Liver (tissue), 9 donors: ENCODE results near the gene ATAT1. TPM values are rescaled to one million over a fixed set of nuclear protein-coding genes. Genes with fewer than 3 reads are reported as not detected.

Source experiments
- DNase-seq: peaks from one replicate; pipeline ENCODE4 v3.0.0-alpha.2; 2017; ENCODE audit warnings: low spot score
- H3K27ac ChIP-seq, 2 donors: one replicate each; pipeline ENCODE4 v1.7.0; 2013; ENCODE audit warnings: inconsistent platforms in 2 of 2, low read length in 2 of 2, control low read depth in 1 of 2, low read depth in 1 of 2, mild to moderate bottlenecking in 1 of 2
- H3K27me3 ChIP-seq, 4 donors: one replicate each; pipeline versions ENCODE4 v1.6.1 to v1.7.0; 2013; ENCODE audit warnings: low read length in 3 of 4, inconsistent platforms in 1 of 4, mild to moderate bottlenecking in 1 of 4, moderate library complexity in 1 of 4; ENCODE audit not compliant: control insufficient read depth in 4 of 4, insufficient read depth in 4 of 4
- H3K36me3 ChIP-seq, 4 donors: one replicate each; pipeline versions ENCODE4 v1.6.1 to v1.7.0; 2013; ENCODE audit warnings: low read length in 3 of 4, mild to moderate bottlenecking in 3 of 4, low read depth in 1 of 4, moderate library complexity in 1 of 4; ENCODE audit not compliant: control insufficient read depth in 4 of 4, insufficient read depth in 3 of 4
- H3K4me1 ChIP-seq, 4 donors: one replicate each; pipeline versions ENCODE4 v1.6.1 to v1.7.0; 2013; ENCODE audit warnings: low read length in 3 of 4, mild to moderate bottlenecking in 3 of 4, moderate library complexity in 1 of 4; ENCODE audit not compliant: control insufficient read depth in 4 of 4, insufficient read depth in 4 of 4
- H3K4me3 ChIP-seq, 3 donors: one replicate each; pipeline versions ENCODE4 v1.6.1 to v1.7.0; 2013; ENCODE audit warnings: low read length in 3 of 3, control low read depth in 1 of 3, low read depth in 1 of 3, mild to moderate bottlenecking in 1 of 3
- H3K9ac ChIP-seq, 2 donors: one replicate each; pipeline ENCODE4 v1.7.0; 2013; ENCODE audit warnings: low read length in 2 of 2, mild to moderate bottlenecking in 2 of 2, moderate library complexity in 2 of 2, control low read depth in 1 of 2, low read depth in 1 of 2
- H3K9me3 ChIP-seq, 4 donors: one replicate each; pipeline versions ENCODE4 v1.6.1 to v1.7.0; 2013; ENCODE audit warnings: low read length in 3 of 4; ENCODE audit not compliant: control insufficient read depth in 4 of 4
- EGR1 ChIP-seq, 2 donors: IDR thresholded peaks; 2 replicates each; pipeline ENCODE4 v1.6.1; 2016 to 2018; ENCODE audit warnings: antibody characterized with exemption in 2 of 2, low read depth in 2 of 2
- FOXA1 ChIP-seq: IDR thresholded peaks from 2 replicates; pipeline ENCODE4 v1.6.1; 2016; ENCODE audit warnings: antibody characterized with exemption
- FOXA2 ChIP-seq: IDR thresholded peaks from 2 replicates; pipeline ENCODE4 v1.6.1; 2016; ENCODE audit warnings: antibody characterized with exemption
- GABPA ChIP-seq, 2 donors: IDR thresholded peaks in 1 of 2; conservative IDR thresholded peaks in 1 of 2; 2 replicates each; pipeline ENCODE4 v1.6.1; 2016; ENCODE audit warnings: antibody characterized with exemption in 2 of 2, mild to moderate bottlenecking in 1 of 2, moderate library complexity in 1 of 2
- HNF4A ChIP-seq, 2 donors: conservative IDR thresholded peaks; 2 replicates each; pipeline ENCODE4 v1.6.1; 2016; ENCODE audit warnings: antibody characterized with exemption in 2 of 2, mild to moderate bottlenecking in 2 of 2
- HNF4G ChIP-seq: IDR thresholded peaks from 2 replicates; pipeline ENCODE4 v1.6.1; 2016; ENCODE audit warnings: antibody characterized with exemption
- JUND ChIP-seq, 2 donors: IDR thresholded peaks; 2 replicates each; pipeline ENCODE4 v1.6.1; 2016; ENCODE audit warnings: antibody characterized with exemption in 2 of 2
- NR2F2 ChIP-seq: IDR thresholded peaks from 2 replicates; pipeline ENCODE4 v1.6.1; 2016; ENCODE audit warnings: antibody characterized with exemption
- RAD21 ChIP-seq, 2 donors: IDR thresholded peaks; 2 replicates each; pipeline ENCODE4 v1.6.1; 2016; ENCODE audit warnings: antibody characterized with exemption in 2 of 2, mild to moderate bottlenecking in 2 of 2
- RXRA ChIP-seq, 2 donors: IDR thresholded peaks; 2 replicates each; pipeline ENCODE4 v1.6.1; 2017 to 2018; ENCODE audit warnings: antibody characterized with exemption in 2 of 2, mild to moderate bottlenecking in 1 of 2
- SP1 ChIP-seq: IDR thresholded peaks from 2 replicates; pipeline ENCODE4 v1.6.1; 2018; ENCODE audit warnings: antibody characterized with exemption, mild to moderate bottlenecking
- TAF1 ChIP-seq: conservative IDR thresholded peaks from 2 replicates; pipeline ENCODE4 v1.6.1; 2016; ENCODE audit warnings: antibody characterized with exemption, mild to moderate bottlenecking
- YY1 ChIP-seq: IDR thresholded peaks from 2 replicates; pipeline ENCODE4 v1.6.1; 2016; ENCODE audit warnings: antibody characterized with exemption, mild to moderate bottlenecking
- WGBS: extraction: QIAGEN DNeasy Blood & Tissue Kit; methylation state at CpG from one replicate; pipeline ENCODE4 v1.1.7; 2013; 5-methylcytosine and 5-hydroxymethylcytosine counted together
- polyA plus RNA-seq, 2 donors: library from polyadenylated mRNA; stranded (reverse) in 1 of 2; unstranded in 1 of 2; fragments of 200-250 nt in 1 of 2; fragments of >200 nt in 1 of 2; fragmentation: Nextera tagmentation in 1 of 2; extraction: Ambion mirVana in 1 of 2; gene quantifications; one replicate each; pipeline versions ENCODE4 v1.2.1 to v1.2.3, GENCODE V29; 2013 to 2015
- total RNA-seq, 2 donors: library from RNA; depleted of rRNA; stranded (reverse); fragments of >200 nt; gene quantifications; one replicate each; pipeline ENCODE4 v1.2.3, GENCODE V29; 2014
- TF ChIP-seq, protein P1 (sequence below): IDR thresholded peaks from 2 replicates; pipeline ENCODE4 v1.6.1; 2016; ENCODE audit warnings: antibody characterized with exemption
- TF ChIP-seq, protein P2 (sequence below): IDR thresholded peaks from 2 replicates; pipeline ENCODE4 v1.6.1; 2016; ENCODE audit warnings: antibody characterized with exemption
- TF ChIP-seq, protein P3 (sequence below): fragments of 150-350 bp; IDR thresholded peaks from 2 replicates; pipeline ENCODE4 v1.5.1; 2017; ENCODE audit warnings: improper control_type of control experiment, low read depth, low read length; ENCODE audit not compliant: missing input control
- TF ChIP-seq, protein P4 (sequence below): IDR thresholded peaks from 2 replicates; pipeline ENCODE4 v1.6.1; 2016; ENCODE audit warnings: antibody characterized with exemption
- TF ChIP-seq, protein P5 (sequence below): IDR thresholded peaks from 2 replicates; pipeline ENCODE4 v1.6.1; 2016; ENCODE audit warnings: antibody characterized with exemption, mild to moderate bottlenecking
- donor health status: healthy.
- donor health status: healthy.
- donor health status: healthy.
- donor health status: healthy.
- donor health status: healthy.

ATAT1 gene
- total and polyA plus RNA-seq, 4 donors = 2.1 to 5.4 (median 3.0) TPM

DNA sequence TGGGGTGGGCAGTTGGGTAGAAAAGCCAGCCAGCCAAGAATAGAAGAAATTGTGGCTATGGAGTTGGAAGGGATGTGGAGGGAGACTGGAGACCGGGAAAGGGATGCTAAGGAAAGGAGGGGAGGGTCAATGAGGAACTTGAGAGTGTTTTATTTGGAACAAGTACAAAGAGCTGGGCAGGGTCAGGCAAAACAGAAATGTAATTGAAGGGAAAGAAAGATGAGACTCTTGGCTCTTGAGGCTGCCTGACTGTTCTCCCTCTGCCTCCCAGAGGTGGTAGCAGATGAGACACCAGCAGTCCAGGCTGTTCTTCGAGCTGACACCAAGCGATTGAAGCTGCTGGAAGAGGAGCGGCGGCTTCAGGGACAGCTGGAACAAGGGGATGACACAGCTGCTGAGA is 42.8 kb upstream of the ATAT1 start:
- no peak for DNase-seq
- Histone ChIP-seq H3K4me1 (no peaks in the 10 kb centered on the region), H3K9me3 (no peaks in the 10 kb centered on the region), H3K4me3 (no peak overlapping the region), H3K27me3 (no peaks in the 10 kb centered on the region), H3K27ac (no peak overlapping the region), H3K9ac (no peak overlapping the region), H3K36me3 (peaks cover 29 to 84% (median 64%) of the 10 kb centered on the region in 4 donors)
- TF ChIP-seq SP1 = no peak
- no peak for TF ChIP-seq TAF1
- WGBS = 82% methylated on average over 5 of the region's 5 CpGs

DNA sequence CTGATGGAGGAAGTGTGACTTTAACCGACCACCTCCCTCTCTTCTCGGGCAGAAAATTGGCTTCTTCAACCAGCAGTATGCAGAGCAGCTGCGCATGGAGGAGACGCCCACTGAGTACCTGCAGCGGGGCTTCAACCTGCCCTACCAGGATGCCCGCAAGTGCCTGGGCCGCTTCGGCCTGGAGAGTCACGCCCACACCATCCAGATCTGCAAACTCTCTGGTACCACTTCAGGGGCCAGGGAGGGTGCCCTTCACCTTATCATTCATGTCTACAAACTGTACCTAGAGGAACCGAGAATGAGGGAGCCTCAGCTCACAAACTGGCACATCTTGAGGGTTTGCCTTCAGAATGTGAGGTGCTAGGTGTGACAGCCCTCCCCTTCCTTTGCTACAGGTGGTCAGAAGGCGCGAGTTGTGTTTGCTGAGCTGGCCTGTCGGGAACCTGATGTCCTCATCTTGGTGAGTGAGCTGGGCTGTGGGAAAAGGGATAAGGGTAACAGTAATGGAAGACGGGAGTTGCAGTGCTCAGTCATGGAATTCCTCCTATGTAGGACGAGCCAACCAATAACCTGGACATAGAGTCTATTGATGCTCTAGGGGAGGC is 36.8 kb upstream of the ATAT1 start:
- DNase-seq = no peak
- no peak overlapping the region for H3K27ac ChIP-seq
- no peaks in the 10 kb centered on the region for H3K9me3 ChIP-seq
- no peaks in the 10 kb centered on the region for H3K27me3 ChIP-seq
- 94% methylated on average over 15 of the region's 15 CpGs for WGBS
- H3K4me3 ChIP-seq = no peak overlapping the region
- TF ChIP-seq NR2F2 (no peak), FOXA2 (no peak), TAF1 (no peak), FOXA1 (no peak), HNF4A (conservative IDR thresholded peaks at IDR 0.05) (no peak)
- H3K36me3 ChIP-seq = peaks cover 15 to 64% (median 55%) of the 10 kb centered on the region in 4 donors
- H3K4me1 ChIP-seq = no peaks in the 10 kb centered on the region
- no peak overlapping the region for H3K9ac ChIP-seq

DNA sequence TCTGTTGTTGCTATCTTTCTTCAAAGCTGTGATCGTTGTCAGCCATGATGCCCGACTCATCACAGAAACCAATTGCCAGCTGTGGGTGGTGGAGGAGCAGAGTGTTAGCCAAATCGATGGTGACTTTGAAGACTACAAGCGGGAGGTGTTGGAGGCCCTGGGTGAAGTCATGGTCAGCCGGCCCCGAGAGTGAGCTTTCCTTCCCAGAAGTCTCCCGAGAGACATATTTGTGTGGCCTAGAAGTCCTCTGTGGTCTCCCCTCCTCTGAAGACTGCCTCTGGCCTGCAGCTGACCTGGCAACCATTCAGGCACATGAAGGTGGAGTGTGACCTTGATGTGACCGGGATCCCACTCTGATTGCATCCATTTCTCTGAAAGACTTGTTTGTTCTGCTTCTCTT is 36.2 kb upstream of the ATAT1 start:
- peaks cover 12 to 59% (median 49%) of the 10 kb centered on the region in 4 donors for H3K36me3 ChIP-seq
- no peaks in the 10 kb centered on the region for H3K9me3 ChIP-seq
- no peak overlapping the region for H3K9ac ChIP-seq
- DNase-seq = no peak
- H3K4me3 ChIP-seq = no peak overlapping the region
- 85% methylated on average over 8 of the region's 8 CpGs for WGBS
- no peaks in the 10 kb centered on the region for H3K4me1 ChIP-seq
- H3K27me3 ChIP-seq = no peaks in the 10 kb centered on the region
- no peak overlapping the region for H3K27ac ChIP-seq
- TF ChIP-seq, protein P1, sequence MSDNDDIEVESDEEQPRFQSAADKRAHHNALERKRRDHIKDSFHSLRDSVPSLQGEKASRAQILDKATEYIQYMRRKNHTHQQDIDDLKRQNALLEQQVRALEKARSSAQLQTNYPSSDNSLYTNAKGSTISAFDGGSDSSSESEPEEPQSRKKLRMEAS = no peak
- no peak for TF ChIP-seq FOXA1
- TF ChIP-seq YY1 = no peak
- no peak for TF ChIP-seq HNF4A (conservative IDR thresholded peaks at IDR 0.05)
- no peak for TF ChIP-seq FOXA2
- TF ChIP-seq, protein P2, sequence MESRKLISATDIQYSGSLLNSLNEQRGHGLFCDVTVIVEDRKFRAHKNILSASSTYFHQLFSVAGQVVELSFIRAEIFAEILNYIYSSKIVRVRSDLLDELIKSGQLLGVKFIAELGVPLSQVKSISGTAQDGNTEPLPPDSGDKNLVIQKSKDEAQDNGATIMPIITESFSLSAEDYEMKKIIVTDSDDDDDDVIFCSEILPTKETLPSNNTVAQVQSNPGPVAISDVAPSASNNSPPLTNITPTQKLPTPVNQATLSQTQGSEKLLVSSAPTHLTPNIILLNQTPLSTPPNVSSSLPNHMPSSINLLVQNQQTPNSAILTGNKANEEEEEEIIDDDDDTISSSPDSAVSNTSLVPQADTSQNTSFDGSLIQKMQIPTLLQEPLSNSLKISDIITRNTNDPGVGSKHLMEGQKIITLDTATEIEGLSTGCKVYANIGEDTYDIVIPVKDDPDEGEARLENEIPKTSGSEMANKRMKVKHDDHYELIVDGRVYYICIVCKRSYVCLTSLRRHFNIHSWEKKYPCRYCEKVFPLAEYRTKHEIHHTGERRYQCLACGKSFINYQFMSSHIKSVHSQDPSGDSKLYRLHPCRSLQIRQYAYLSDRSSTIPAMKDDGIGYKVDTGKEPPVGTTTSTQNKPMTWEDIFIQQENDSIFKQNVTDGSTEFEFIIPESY = no peak
- TF ChIP-seq TAF1 = no peak
- no peak for TF ChIP-seq SP1
- no peak for TF ChIP-seq RXRA (IDR thresholded peaks at IDR 0.05)
- TF ChIP-seq, protein P3, sequence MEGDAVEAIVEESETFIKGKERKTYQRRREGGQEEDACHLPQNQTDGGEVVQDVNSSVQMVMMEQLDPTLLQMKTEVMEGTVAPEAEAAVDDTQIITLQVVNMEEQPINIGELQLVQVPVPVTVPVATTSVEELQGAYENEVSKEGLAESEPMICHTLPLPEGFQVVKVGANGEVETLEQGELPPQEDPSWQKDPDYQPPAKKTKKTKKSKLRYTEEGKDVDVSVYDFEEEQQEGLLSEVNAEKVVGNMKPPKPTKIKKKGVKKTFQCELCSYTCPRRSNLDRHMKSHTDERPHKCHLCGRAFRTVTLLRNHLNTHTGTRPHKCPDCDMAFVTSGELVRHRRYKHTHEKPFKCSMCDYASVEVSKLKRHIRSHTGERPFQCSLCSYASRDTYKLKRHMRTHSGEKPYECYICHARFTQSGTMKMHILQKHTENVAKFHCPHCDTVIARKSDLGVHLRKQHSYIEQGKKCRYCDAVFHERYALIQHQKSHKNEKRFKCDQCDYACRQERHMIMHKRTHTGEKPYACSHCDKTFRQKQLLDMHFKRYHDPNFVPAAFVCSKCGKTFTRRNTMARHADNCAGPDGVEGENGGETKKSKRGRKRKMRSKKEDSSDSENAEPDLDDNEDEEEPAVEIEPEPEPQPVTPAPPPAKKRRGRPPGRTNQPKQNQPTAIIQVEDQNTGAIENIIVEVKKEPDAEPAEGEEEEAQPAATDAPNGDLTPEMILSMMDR = no peak
- no peak for TF ChIP-seq GABPA (IDR thresholded peaks at IDR 0.05 in 1 of 2, conservative IDR thresholded peaks at IDR 0.05 in 1 of 2)
- no peak for TF ChIP-seq RAD21 (IDR thresholded peaks at IDR 0.05)
- no peak for TF ChIP-seq HNF4G
- TF ChIP-seq, protein P4, sequence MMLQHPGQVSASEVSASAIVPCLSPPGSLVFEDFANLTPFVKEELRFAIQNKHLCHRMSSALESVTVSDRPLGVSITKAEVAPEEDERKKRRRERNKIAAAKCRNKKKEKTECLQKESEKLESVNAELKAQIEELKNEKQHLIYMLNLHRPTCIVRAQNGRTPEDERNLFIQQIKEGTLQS = no peak
- TF ChIP-seq, protein P5, sequence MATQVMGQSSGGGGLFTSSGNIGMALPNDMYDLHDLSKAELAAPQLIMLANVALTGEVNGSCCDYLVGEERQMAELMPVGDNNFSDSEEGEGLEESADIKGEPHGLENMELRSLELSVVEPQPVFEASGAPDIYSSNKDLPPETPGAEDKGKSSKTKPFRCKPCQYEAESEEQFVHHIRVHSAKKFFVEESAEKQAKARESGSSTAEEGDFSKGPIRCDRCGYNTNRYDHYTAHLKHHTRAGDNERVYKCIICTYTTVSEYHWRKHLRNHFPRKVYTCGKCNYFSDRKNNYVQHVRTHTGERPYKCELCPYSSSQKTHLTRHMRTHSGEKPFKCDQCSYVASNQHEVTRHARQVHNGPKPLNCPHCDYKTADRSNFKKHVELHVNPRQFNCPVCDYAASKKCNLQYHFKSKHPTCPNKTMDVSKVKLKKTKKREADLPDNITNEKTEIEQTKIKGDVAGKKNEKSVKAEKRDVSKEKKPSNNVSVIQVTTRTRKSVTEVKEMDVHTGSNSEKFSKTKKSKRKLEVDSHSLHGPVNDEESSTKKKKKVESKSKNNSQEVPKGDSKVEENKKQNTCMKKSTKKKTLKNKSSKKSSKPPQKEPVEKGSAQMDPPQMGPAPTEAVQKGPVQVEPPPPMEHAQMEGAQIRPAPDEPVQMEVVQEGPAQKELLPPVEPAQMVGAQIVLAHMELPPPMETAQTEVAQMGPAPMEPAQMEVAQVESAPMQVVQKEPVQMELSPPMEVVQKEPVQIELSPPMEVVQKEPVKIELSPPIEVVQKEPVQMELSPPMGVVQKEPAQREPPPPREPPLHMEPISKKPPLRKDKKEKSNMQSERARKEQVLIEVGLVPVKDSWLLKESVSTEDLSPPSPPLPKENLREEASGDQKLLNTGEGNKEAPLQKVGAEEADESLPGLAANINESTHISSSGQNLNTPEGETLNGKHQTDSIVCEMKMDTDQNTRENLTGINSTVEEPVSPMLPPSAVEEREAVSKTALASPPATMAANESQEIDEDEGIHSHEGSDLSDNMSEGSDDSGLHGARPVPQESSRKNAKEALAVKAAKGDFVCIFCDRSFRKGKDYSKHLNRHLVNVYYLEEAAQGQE = no peak
- TF ChIP-seq NR2F2 = no peak
- no peak for TF ChIP-seq EGR1 (IDR thresholded peaks at IDR 0.05; ENCODE audit: low read depth in 2 of 2)
- no peak for TF ChIP-seq JUND (IDR thresholded peaks at IDR 0.05)
